Astrocyte of the hippocampus (primary cell): ENCODE data around the gene FAM193A.
"Not testable (repeated sequence)": the region's sequence is repeated elsewhere in the genome, so short reads cannot be mapped to it uniquely, and the experiment has no call there.

ENCODE experiments used
- DNase-seq: peaks from one replicate; pipeline ENCODE4 v3.0.0; 2011; ENCODE audit warnings: low read depth, low spot score

FAM193A gene

GRCh38 chr4:2608291-2608690, 71.8 kb downstream of the FAM193A start:
- no peak for DNase-seq

DNA sequence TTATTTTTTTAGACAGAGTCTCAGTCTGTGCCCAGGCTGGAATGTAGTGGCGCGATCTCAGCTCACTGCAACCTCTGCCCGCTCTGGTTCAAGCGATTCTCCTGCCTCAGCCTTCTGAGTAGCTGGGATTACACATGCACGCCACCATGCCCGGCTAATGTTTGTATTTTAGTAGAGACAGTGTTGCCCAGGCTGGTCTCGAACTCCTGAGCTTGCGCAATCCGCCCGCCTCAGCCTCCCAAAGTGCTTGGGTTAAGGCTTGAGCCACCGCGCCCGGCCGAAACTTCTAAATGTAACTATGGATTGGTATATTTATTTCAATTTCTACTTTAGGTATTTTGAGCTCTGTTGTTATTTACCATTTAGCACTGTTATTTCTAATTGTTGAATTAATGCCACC, 79.4 kb downstream of the FAM193A start:
- DNase-seq = no peak

- DNase-seq = no peak
These were observed 81.5 kb downstream of the FAM193A start for GRCh38 chr4:2617955-2618354.

DNA sequence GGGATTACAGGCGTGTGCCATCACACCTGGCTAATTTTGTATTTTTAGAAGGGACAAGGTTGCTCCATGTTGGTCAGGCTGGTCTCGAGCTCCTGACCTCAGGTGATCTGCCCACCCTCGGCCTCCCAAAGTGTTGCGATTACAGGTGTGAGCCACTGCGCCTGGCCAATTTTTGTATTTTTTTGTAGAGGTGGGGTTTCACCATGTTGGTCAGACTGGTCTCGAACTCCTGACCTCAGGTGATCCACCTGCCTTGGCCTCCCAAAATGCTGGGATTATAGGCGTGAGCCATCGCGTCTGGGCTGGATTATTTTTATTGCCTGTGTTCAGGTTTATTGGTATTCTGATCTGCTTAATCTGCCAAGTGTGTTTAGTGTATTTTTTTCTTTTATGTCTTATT, 82.3 kb downstream of the FAM193A start:
- not testable (repeated sequence) for DNase-seq

DNA sequence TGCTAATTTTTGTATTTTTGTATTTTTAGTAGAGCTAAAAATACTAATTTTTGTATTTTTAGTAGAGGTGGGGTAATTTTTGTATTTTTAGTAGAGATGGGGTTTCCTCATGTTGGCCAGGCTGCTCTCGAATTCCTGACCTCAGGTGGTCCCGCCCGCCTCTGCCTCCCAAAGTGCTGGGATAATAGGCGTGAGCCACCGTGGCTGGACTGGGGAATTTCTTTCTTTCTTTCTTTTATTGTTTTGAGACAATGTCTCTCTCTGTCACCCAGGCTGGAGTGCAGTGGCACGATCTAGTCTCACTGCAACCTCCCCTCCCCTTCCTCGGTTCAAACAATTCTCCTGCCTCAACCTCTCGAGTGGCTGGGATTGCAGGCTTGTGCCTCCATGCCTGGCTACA, 83.0 kb downstream of the FAM193A start:
- no peak for DNase-seq

GRCh38 chr4:2621419-2621818, 85.0 kb downstream of the FAM193A start:
- DNase-seq = no peak

DNA sequence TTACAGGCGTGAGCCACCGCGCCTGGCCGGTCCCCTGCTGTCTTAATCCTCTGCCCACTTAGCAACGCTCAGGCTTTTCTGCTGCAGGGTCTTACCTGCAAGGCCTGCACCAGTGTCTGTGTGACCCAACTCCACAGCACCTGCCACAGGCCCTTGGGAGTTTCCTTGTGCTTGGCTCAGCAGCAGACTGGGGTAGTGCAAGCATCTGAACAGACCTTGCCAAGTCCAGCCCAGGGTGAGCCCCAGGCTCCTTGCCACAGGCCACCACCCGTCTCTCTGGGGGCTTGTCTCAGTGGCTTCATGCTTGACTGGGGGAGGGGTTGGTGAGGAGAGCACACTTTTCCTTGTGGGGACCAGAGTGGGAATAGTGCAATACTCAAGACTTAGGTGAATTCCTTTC, 87.0 kb downstream of the FAM193A start:
- DNase-seq = no peak

DNA sequence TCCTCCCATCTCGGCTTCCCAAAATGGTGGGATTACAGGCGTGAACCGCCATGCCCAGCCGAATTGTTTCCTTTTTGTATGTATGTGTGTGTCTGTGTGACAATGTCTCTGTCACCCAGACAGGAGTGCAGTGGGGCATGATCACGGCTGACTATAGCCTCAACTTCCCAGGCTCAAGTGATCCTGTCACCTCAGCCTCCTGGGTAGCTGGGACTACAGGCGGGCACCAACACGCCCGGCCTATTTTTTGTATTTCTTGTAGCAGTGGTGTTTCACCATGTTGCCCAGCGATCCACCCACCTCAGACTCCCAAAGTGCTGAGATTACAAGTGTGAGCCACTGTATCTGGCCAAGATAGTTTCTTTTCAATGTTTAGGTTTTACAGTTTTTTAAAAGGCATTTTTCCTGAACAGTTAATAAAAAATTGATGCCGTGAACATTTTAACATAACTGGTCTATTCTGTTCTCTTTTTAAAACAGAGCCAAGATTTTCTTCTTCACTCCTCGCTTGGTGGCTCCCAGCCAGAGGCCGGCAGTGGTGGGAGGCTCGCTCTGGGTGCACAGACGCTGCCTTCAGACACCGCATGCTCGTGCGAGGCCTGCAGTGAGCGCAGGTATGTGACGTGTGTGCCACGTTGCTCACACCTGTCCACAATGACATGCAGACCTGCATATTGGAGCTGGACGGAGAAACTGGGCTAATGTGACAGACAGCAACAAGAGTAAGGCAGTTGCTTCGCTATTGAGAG, 88.5 kb downstream of the FAM193A start:
- no peak for DNase-seq

DNA sequence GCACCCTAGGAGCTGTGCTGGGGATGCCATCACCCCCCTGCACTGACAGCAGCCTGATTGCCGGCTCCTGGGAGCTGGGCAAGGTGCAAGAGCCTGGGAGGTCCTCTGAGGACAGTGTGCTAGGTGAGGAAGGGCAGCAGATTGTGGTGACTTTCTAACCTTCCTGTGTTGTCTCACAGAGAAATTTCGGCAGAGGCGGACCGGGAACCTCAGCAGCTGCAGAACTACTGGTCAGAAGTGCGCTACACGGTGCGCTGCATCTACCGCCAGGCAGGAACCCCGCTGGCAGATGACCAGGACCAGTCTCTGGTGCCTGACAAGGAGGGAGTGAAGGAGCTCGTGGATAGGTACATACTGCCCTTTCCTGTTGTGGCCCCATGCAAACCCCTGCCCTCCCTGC, 89.8 kb downstream of the FAM193A start:
- DNase-seq = no peak

GRCh38 chr4:2630556-2631273, 94.3 kb downstream of the FAM193A start:
- DNase-seq = no peak

DNA sequence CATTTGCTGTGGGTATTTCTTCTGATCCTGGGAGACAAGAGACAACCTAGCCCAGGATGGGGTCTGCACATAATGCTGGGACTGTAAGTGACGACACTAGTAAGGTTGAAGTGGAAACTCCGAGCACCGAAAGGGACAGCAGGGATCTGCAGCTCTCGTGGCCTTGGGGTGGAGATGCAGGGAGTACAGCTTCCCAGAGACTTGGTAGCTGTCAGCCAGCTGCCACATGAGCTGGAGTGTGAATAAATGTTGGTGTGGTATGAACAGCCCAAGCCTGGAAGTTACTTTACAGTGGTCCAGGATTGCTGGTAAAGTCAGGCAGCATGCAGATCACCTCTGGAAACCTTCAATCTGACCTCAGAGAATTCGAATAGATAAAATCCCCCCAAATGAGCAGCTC, 97.6 kb downstream of the FAM193A start:
- no peak for DNase-seq

DNA sequence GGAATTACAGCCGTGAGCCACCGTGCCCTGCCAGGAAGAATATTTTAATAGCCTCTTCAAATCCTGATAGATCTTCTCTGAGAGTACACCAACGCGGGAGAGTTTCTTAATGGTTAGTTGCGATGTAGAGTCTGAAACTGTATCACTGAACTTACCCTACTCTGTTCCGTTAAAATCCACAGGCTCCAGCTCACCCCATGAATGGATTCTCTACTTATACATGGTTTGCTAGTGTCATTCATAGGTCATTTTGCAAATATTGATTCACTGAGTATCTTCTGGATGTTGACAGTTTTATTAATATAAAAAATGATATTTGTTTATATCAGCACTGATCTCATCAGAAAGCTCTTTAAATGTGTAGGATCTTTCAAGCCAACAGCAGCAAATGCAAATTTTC, 99.9 kb downstream of the FAM193A start:
- DNase-seq = no peak

- not testable (repeated sequence) for DNase-seq
These were observed 100.5 kb downstream of the FAM193A start for GRCh38 chr4:2636994-2637393.

GRCh38 chr4:2637956-2638552, 101.6 kb downstream of the FAM193A start:
- DNase-seq = no peak

DNA sequence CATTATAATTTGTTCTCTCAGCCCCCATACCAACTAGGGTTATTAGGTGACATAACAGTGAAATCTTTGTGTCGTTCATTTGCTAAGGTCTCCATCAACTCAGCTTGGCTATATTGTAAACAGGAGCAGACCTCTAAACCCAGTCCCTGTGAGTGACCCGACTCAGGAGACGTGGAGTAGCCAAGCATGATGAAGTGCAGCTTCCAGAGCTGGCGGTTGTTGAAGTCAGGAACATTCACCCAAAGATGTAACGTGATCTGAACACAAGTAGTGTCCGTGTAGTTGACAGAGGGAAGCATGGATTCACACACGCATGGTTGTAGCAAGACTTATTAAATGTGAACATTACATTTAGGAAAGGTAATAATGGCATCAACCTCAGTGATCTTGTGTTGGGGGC, 102.3 kb downstream of the FAM193A start:
- DNase-seq = no peak

- no peak for DNase-seq
These were observed 106.5 kb downstream of the FAM193A start for GRCh38 chr4:2642968-2643367.

- DNase-seq = no peak
These were observed 107.1 kb downstream of the FAM193A start for GRCh38 chr4:2643555-2643954.

GRCh38 chr4:2646396-2647149, 110.1 kb downstream of the FAM193A start:
- no peak for DNase-seq

DNA sequence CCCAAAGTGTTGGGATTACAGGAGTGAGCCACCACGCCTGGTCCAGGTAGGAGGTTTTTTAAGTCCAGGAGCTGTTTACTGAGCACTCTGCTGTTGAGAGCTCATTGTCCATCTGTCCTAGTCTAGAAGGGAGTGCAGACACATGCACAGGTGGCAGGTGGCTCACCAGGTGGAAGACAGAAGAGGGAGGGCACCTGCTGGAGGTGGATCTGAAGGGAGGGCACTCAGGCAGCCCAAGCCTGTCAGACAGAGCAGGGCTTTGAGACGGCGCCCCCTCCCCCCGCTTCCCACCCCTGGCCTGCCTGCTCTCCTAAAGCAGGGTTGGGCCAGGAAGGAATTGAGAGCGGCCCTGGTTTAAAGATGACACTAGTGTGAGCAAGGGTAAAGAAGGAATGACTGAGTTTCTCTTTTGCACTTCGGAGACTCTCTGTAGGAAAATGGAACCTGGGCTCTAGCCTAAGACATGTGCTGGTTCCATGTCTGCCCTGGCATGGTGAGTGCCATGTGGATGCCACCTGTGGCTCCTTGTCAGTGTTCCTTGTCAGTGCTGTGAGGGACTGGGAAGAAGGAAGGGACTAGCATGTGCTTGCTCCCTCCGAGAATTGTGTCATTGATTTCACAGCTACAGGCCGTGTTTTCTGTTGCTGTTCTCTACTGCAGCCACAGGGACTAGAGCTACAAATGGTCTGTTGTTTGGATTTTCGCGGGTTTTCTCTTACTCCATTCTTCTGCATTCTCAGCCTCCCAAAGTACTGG, 111.1 kb downstream of the FAM193A start:
- no peak for DNase-seq

GRCh38 chr4:2648159-2648814, 111.8 kb downstream of the FAM193A start:
- no peak for DNase-seq

- no peak for DNase-seq
These were observed 113.2 kb downstream of the FAM193A start for GRCh38 chr4:2649604-2650114.
